ENCODE measurements around the gene ANO8.
A peak's percentile ranks its signal among the peaks of the same experiment; 100 is the strongest.
"Not testable (repeated sequence)": the region's sequence is repeated elsewhere in the genome, so short reads cannot be mapped to it uniquely, and the experiment has no call there.

ANO8 gene

DNA sequence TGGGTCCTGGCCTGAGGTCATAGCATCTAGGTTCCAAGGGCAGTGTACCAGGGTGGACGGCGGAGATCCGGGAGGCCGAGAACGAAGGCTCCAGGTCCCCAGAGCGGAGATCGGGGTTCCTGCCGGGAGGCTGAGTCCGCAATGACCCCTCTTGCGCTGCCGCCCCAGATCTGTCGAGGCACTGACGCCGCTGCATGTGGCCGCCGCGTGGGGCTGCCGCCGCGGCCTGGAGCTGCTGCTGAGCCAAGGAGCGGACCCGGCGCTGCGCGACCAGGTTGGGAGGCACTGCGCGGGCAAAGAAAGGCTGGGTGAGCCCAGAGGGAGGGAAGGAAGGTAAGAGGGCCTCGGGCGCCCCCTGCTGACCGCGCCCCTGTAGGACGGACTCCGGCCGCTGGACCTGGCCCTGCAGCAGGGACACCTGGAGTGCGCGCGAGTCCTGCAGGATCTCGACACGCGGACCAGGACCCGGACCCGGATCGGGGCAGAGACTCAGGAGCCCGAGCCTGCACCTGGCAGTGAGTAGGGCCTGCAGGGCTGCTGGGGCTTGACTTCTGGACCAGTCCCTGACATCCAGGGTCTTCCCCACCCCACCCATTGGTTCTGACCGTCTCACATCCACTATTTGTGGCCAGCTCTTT, 52.0 kb downstream of the ANO8 start:
- DNase-seq: peak; percentile 88

GRCh38 chr19:17281391-17282304, 53.0 kb downstream of the ANO8 start, which contains the start of gene ANKLE1:
TSS of gene ANKLE1 (plus strand) at chr19:17281901. CDS start at chr19:17281921, 20 bp downstream.
- peak; percentile 55 for DNase-seq

GRCh38 chr19:17279436-17279835, 55.2 kb downstream of the ANO8 start:
- no peak for DNase-seq

- no peak for DNase-seq
Observed at GRCh38 chr19:17275441-17276175, 59.0 kb downstream of the ANO8 start.

- not testable (repeated sequence) for DNase-seq
Observed at GRCh38 chr19:17274892-17275291, 59.8 kb downstream of the ANO8 start.
